HG03565 (cell line): ENCODE data around the gene ZBTB20.
A peak's percentile ranks its signal among the peaks of the same experiment; 100 is the strongest.

Experiments
- ATAC-seq: cut with Tn5 transposase; IDR thresholded peaks from one replicate; pipeline ENCODE4 v1.9.1; 2021; ENCODE audit warnings: mild to moderate bottlenecking, moderate library complexity; ENCODE audit not compliant: unreplicated experiment

The ZBTB20 gene

DNA sequence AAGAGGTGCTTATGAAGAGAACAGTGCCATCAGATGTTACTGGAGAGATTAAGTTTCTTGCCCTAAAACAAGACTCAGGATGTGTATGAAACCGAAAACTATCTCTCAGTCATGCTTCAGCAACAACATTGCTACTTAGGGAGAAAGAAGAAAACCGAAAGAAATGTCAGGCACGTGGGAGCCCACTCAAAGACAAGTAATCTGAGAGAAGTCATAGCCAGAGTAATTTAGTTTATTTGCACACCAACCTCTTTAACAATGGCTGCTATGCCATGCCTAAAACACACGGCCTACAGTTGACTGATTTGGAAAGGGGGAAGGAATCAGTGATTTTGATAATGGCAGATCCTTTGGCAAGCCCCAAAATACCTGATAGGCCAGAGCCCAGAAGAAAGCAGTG, 690.3 kb downstream of the ZBTB20 start:
- ATAC-seq = peak; percentile 81

DNA sequence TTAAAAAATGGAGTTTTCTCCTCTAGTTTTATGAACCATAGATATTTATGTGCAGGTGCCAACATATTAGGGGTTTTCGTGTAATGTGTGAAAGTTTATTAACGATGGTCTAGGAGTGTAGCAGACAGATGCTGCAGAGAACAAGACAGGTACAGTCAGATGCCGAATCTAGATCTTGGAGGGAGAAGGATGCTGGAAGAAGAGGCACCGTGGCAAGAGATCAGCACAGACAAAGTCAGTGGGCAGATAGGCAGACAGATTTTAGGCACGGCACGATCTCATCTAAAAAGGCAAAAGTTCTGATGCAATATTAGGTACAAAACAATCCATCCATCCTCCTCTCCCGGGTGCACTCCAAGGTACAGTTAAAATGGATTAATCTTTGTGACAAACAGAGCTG, 691.7 kb downstream of the ZBTB20 start:
- no peak for ATAC-seq

DNA sequence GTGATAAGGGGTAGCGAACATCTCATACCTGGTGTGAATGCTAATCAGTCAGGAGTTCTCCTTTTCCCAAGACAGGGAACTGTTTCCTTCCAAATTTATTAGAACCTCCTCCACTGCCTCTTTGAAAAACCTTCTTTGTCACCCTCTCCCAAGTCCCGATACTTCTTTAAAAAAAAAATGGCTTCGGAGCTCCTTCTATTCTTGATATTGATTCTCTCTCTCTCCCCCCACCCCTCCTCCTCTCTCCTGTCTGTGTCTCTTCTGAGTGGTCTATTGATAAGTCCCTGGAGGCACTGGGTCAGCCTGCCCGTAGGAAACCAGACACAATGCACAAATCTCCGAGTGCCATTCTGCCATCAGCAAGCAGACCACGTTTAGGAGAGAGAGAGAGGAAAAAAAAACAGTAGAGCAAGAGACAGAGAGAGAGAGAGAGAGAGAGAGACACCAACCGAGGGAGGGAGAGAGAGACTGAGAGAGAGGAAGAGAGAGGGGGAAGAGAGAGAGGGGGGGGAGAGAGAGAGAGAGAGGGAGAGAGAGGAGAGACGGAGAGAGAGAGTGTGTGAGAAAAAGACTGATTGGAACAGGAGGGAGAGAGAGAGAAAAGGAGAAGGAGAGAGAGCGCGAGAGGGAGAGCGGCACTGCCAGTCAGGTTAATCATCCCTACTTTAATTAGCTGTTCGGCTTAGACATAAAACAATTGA, 692.4 kb downstream of the ZBTB20 start:
- no peak for ATAC-seq

DNA sequence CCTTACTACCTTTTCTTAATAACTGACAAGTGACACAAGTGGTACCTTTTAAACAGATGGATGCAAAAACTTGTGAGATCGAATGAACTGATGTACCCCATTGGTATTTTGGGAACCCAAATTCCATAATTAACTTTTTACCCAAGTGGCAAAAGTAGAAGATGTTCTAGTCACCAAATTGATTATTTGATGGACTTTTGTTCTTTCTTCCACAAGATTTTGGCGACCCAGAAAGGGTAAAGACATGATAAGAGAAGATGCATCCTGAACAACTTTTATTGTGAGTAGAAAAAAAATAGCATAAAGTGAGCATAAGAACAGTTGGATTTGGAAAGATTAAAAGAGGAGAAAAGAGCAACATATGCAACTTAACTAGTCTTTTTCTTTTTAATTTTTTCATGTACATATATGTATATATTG, 693.7 kb downstream of the ZBTB20 start:
- no peak for ATAC-seq

GRCh38 chr3:114452937-114453336, 694.2 kb downstream of the ZBTB20 start:
- no peak for ATAC-seq

DNA sequence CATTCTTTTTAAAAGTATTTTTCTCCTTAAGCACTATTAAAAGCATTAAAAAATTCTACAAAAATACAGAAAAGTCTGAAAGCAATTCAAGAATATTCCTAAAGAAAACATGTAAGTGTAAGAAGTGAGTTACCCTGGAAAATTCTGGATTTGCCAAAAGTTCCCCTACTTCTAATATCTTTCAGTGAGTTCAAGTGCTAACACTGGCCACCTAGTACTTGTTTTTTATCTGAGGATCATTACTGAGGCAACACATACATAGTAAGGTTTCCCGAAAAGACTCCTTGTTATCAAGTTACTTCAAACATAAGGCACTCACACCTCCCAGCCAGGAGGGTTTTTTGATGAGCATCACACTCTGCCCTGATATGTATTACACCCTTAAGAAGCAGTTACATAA, 694.8 kb downstream of the ZBTB20 start:
- no peak for ATAC-seq

- no peak for ATAC-seq
Measured at GRCh38 chr3:114451561-114452018, 695.5 kb downstream of the ZBTB20 start.

DNA sequence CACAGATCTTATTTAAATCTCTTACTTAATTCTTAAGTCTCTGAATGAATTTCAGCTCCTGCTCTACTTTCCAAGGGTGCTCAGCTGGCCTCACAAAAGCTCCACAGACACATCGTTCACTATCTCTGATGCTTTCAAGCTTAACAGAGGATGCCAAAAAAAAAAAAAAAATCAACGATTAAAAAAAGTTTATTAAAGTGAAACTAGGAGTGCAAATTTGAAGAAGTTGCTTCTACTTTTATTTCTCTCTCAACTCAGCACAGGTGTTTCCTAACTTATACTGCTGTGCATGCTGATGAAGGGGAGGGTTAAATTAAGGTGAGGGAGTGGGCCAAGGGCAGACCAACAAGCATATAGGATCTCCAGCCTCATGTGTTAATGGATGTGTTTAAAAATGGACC, 696.0 kb downstream of the ZBTB20 start:
- ATAC-seq = no peak

DNA sequence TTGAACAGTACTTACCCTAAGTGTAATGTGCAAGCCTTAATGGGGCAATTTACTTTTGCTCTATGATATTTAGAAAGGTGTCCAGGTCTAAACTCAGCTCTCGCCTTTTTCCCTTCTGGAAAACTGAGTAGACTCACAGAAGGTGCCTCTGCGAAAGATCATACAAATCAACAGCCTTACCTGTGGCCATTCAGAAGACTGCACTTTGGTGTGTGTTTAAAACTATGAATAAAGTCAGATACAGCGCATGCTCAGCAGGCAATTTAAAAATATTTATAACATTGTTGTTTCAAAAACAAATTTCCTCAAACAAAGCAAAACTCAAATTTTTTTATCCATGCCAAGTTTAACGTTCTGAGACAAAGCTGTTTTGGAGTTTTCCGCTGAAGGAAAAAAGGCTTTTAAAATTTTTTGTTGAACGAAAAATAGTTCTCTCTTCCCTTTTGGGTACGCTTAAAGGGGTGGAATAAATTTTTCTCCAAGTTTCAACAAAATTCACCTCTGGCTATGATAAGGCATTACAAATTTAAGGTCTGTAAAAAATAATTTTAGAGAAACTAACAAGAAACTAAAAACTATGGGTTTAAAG, 697.0 kb downstream of the ZBTB20 start:
- peak; percentile 30 for ATAC-seq

DNA sequence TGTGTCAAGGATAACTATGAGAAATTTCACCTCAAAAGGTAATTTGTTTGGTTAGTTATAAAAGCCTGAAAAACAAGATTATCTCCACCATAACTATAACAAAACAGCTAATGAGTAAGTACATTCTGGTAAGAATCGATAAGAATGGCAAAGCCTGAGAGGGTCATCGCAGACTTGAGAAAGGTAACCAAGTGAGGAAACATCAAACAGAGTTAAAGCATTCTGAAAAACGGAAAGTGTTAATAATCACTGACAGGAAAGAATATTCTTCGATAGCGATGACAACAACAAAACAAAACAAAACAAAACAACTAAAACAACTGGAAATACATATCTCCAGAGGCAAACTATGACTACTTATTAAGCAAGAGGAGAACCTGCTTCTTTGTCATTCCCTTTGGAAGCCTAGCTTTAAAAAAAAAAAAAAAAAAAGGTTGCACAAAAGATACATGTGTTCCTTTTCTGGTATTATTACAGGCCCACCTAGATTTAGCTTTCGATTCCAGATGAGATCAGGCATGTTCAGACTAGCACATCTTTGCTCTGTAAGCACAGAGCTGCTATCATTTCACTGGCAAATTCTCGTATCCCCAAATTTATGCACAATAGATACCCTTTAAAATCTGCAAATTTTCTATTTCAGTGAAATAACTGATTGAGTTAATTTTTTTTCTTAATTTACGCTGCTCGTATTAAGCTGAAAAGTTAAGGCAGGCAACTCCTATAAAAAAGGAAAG, 697.6 kb downstream of the ZBTB20 start:
- peak; percentile 37 for ATAC-seq

- no peak for ATAC-seq
Measured at GRCh38 chr3:114447950-114448479, 699.1 kb downstream of the ZBTB20 start.

- no peak for ATAC-seq
Measured at GRCh38 chr3:114447545-114447944, 699.5 kb downstream of the ZBTB20 start.

GRCh38 chr3:114446600-114446999, 700.5 kb downstream of the ZBTB20 start:
- ATAC-seq = no peak

GRCh38 chr3:114445233-114445632, 701.9 kb downstream of the ZBTB20 start:
- no peak for ATAC-seq

- no peak for ATAC-seq
Measured at GRCh38 chr3:114444216-114444615, 702.9 kb downstream of the ZBTB20 start.

DNA sequence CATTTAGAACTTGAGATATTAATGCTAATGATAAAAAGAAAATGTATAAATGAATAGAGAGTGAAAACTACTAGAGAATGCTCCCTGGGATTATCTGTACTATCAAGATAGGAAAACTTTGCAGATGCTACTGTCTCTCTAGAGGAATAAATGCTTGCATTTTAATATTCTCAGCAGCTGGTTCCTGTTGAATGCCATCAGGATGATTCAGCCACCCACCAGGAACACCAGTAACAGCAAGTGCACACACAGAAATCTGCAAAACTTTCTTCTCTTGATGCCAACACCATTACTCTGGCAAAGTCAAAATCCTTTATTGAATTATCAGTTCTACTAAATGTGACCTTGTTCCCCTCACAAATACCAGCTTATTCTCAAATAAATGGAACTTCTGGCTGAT, 704.8 kb downstream of the ZBTB20 start:
- no peak for ATAC-seq

- no peak for ATAC-seq
Measured at GRCh38 chr3:114441386-114441785, 705.7 kb downstream of the ZBTB20 start.

- ATAC-seq = no peak
Measured at GRCh38 chr3:114440700-114441099, 706.4 kb downstream of the ZBTB20 start.

GRCh38 chr3:114439284-114439683, 707.8 kb downstream of the ZBTB20 start:
- ATAC-seq = no peak

DNA sequence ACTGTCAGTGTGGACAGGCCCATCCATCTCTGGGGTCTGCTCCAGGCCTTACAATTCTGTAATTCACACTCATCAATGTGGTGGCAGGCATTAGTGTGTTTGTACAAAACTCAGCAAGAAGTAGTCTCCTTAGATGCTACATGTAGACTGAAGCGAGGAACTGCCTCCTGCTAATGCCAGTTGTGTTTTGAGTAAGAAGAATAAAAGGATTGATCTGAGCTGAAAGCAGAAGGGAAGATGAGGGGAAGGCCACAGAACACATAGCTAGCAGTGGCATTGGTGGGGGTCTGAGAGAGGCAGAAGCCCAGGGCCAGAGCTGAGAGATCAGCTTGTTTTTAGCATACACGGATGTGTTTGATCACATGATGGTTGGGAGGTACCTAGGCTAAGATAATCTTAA, 709.2 kb downstream of the ZBTB20 start:
- ATAC-seq = no peak

DNA sequence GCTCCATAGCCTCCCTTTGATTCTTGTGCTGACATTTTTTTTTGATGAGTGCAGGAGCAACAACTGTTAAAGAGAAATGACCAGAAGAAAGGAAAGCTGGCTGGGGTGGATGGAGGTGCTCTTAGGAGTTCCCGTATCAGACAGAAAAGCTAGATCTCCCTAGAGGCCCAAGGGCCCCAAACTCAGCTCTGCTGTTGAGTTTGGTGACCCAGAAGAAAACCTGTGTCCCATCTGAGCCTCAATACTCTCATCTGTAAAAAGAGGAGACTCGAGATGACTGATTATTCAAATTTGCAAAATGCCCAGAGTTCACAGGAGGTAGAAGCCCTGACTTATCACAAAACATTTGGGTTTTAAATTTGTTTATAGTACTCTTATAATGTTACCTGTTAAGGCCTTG, 710.9 kb downstream of the ZBTB20 start:
- no peak for ATAC-seq
